Measurements from ENCODE around the gene RASGRP3.

Gene RASGRP3

GRCh38 chr2:33559328-33559727, 82.9 kb downstream of the RASGRP3 start:
- TF ChIP-seq, protein P1, sequence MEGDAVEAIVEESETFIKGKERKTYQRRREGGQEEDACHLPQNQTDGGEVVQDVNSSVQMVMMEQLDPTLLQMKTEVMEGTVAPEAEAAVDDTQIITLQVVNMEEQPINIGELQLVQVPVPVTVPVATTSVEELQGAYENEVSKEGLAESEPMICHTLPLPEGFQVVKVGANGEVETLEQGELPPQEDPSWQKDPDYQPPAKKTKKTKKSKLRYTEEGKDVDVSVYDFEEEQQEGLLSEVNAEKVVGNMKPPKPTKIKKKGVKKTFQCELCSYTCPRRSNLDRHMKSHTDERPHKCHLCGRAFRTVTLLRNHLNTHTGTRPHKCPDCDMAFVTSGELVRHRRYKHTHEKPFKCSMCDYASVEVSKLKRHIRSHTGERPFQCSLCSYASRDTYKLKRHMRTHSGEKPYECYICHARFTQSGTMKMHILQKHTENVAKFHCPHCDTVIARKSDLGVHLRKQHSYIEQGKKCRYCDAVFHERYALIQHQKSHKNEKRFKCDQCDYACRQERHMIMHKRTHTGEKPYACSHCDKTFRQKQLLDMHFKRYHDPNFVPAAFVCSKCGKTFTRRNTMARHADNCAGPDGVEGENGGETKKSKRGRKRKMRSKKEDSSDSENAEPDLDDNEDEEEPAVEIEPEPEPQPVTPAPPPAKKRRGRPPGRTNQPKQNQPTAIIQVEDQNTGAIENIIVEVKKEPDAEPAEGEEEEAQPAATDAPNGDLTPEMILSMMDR (IDR thresholded peaks at IDR 0.05; ENCODE audit: low read depth, low read length): no peak
- H3K4me3 ChIP-seq (ENCODE audit: low read depth, low read length): no peak overlapping the region

DNA sequence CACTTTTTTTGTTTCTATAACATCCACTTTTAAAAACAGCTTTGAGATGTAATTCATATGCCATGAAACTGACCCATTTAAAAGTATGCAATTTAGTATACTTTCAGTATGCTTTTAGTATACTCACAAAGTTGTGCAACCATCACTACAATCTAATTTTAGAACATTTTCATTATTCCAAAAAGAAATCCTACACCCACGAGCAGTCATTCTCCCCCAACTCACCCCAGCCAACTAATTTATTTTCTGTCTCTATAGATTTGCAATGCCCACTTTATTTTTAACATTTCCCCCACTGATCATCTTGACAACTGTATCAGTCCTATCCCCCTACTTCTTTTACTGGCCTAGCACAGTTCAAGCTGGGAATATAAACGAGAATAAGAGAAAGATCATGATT, 83.6 kb downstream of the RASGRP3 start:
- H3K4me3 ChIP-seq (ENCODE audit: low read depth, low read length): no peak overlapping the region
- TF ChIP-seq, protein P1 (IDR thresholded peaks at IDR 0.05; ENCODE audit: low read depth, low read length): no peak

- no peak overlapping the region for H3K4me3 ChIP-seq (ENCODE audit: low read depth, low read length)
- TF ChIP-seq, protein P1 (IDR thresholded peaks at IDR 0.05; ENCODE audit: low read depth, low read length): no peak
These were observed 85.4 kb downstream of the RASGRP3 start for GRCh38 chr2:33561872-33562271.

DNA sequence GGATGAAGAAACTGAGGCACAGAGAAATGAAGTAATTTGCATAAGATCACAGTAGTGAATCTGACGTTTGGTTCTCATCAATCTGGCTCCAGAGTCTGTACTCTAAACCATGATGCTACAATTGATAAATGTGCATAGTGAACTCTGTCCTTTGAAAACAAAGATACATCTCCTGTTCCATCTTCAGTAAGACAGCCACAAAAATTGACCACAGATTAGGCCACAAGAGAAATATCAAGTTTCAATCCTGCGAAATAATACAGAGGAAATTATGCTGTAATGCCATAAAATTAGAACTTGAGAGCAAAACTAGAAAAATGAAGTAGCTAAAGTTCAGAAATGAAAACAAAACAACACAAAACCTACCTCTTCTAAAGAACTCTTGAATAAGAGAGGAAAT, 94.2 kb downstream of the RASGRP3 start:
- TF ChIP-seq, protein P1 (IDR thresholded peaks at IDR 0.05; ENCODE audit: low read depth, low read length): no peak
- H3K4me3 ChIP-seq (ENCODE audit: low read depth, low read length): no peak overlapping the region

GRCh38 chr2:33573657-33574056, 97.2 kb downstream of the RASGRP3 start:
- TF ChIP-seq, protein P1 (IDR thresholded peaks at IDR 0.05; ENCODE audit: low read depth, low read length): no peak

DNA sequence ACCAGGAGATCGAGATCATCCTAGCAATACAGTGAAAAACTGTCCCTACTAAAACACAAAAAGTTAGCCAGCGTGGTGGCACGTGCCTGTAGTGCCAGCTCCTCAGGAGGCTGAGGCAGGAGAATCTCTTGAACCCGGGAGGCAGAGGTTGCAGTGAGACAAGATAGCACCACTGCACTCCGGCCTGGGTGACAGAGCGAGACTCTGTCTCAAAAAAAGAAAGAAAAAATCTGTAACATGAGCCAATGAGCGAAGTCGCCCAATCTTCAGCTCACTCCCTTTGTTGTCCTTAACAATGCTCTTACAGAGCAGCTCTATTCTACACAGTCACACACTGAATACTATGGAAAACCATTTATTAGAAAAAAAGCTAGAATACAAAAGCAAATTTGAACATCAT, 100.6 kb downstream of the RASGRP3 start:
- H3K4me3 ChIP-seq (ENCODE audit: low read depth, low read length): no peak overlapping the region
- TF ChIP-seq, protein P1 (IDR thresholded peaks at IDR 0.05; ENCODE audit: low read depth, low read length): no peak

More at GRCh38 chr2:33573657-33574056, 97.2 kb downstream of the RASGRP3 start:
- no peak overlapping the region for H3K4me3 ChIP-seq (ENCODE audit: low read depth, low read length)

DNA sequence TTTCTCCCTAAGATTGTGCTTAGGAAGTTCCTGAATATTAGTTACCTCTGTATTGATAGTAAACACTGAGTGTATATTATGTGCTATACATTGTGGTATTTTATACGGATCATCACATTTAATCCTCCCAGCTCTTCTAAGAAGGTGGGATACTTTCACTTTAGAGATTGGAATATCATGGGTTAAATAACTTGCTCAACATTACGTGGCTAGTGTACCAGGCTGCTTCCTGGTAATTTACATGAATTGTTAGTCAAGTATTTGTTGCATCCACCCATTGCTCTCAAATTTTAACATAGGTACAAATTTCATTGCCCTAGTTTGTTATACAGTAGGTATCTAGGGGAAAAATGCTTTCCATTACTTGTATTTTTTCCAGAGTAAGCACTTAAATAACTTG, 101.2 kb downstream of the RASGRP3 start:
- TF ChIP-seq, protein P1 (IDR thresholded peaks at IDR 0.05; ENCODE audit: low read depth, low read length): no peak
- no peak overlapping the region for H3K4me3 ChIP-seq (ENCODE audit: low read depth, low read length)
